Measurements from ENCODE around the gene CCDC167.

DNA sequence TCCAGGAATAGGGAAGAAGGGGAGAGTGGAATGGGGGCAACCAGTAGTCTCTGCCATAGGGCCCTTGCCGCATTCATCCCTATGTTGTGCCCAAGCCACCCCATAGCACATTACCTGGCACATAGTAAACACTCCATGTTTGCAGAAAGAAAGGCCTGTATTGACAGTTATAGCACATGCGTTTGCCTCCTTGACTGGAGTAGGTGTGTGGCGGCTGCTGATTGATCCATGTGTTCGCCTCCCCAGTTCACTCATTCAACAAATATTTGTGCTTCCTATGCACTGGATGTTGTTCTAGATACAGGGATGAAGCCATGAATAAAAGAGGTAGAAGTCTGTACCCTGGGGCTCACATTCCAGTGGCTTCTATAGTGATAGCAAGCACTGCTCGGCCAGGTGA lies 19.8 kb upstream of the CCDC167 start:
- TF ChIP-seq, protein P1, sequence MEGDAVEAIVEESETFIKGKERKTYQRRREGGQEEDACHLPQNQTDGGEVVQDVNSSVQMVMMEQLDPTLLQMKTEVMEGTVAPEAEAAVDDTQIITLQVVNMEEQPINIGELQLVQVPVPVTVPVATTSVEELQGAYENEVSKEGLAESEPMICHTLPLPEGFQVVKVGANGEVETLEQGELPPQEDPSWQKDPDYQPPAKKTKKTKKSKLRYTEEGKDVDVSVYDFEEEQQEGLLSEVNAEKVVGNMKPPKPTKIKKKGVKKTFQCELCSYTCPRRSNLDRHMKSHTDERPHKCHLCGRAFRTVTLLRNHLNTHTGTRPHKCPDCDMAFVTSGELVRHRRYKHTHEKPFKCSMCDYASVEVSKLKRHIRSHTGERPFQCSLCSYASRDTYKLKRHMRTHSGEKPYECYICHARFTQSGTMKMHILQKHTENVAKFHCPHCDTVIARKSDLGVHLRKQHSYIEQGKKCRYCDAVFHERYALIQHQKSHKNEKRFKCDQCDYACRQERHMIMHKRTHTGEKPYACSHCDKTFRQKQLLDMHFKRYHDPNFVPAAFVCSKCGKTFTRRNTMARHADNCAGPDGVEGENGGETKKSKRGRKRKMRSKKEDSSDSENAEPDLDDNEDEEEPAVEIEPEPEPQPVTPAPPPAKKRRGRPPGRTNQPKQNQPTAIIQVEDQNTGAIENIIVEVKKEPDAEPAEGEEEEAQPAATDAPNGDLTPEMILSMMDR (IDR thresholded peaks at IDR 0.05) = no peak
- TF ChIP-seq ZFX (IDR thresholded peaks at IDR 0.05; ENCODE audit: borderline replicate concordance) = no peak
